Erythroblast (primary cell): ENCODE data around the gene NPTX1.

ENCODE experiments used
- GATA1 ChIP-seq: IDR thresholded peaks from 2 replicates; pipeline ENCODE4 v1.6.1; 2011; ENCODE audit warnings: low read depth, mild to moderate bottlenecking, control low read depth, low read length, moderate library complexity
- POLR2A ChIP-seq: IDR thresholded peaks from 2 replicates; pipeline ENCODE4 v1.6.1; 2011; ENCODE audit warnings: mild to moderate bottlenecking, low read length

GRCh38 chr17:80428363-80428762, 48.0 kb downstream of the NPTX1 start:
- no peak for TF ChIP-seq POLR2A
- no peak for TF ChIP-seq GATA1
